ENCODE results near the gene MSMB. TPM values are rescaled to one million over a fixed set of nuclear protein-coding genes. Genes with fewer than 3 reads are reported as not detected.

Gene MSMB
- total RNA-seq, 1 experiment from 2014 or later = not detected

DNA sequence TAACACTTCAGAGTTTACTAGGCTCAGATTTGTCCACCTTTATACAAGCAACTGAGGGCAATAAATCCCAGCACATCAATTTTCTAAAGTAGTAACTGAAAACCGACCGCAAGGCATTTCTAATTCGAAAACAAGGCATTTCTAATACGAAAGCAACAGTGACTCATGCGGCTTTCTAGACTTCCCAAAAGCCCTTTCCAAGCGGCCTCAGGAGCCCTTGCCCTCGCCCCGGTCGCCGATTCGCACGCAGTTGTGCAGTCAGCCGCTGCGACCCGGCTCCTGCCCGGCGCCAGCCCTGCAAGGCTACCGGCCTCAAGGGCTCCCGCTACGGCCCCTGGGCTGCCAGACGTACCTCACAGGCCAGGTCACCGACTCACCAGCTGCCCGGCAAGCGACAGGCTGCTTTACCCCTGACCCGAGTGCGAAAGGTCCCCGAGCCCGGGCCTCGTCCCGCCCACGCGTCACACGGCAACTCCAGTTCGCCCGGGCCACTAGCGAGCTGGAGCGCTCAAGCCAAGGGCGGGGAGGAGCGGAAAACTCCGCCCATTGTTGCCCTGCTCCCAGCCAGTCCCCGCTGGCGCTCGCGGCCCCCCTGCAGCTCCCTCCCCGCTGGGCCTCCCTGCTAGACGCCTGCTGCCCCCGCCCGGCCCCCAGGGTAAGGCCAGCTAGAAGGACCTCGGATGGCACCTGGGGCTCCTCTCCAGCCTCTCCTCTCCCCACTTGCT, 22.9 kb downstream of the MSMB start (continued):
- no peak for TF ChIP-seq JUN (CRISPR knock-in tag; IDR thresholded peaks at IDR 0.05)
- TF ChIP-seq GTF2I (CRISPR knock-in tag; conservative IDR thresholded peaks at IDR 0.05) = no peak
- TF ChIP-seq, protein P1, sequence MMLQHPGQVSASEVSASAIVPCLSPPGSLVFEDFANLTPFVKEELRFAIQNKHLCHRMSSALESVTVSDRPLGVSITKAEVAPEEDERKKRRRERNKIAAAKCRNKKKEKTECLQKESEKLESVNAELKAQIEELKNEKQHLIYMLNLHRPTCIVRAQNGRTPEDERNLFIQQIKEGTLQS (CRISPR knock-in tag; conservative IDR thresholded peaks at IDR 0.05) = no peak
- TF ChIP-seq, protein P2, sequence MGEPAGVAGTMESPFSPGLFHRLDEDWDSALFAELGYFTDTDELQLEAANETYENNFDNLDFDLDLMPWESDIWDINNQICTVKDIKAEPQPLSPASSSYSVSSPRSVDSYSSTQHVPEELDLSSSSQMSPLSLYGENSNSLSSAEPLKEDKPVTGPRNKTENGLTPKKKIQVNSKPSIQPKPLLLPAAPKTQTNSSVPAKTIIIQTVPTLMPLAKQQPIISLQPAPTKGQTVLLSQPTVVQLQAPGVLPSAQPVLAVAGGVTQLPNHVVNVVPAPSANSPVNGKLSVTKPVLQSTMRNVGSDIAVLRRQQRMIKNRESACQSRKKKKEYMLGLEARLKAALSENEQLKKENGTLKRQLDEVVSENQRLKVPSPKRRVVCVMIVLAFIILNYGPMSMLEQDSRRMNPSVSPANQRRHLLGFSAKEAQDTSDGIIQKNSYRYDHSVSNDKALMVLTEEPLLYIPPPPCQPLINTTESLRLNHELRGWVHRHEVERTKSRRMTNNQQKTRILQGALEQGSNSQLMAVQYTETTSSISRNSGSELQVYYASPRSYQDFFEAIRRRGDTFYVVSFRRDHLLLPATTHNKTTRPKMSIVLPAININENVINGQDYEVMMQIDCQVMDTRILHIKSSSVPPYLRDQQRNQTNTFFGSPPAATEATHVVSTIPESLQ (CRISPR knock-in tag; IDR thresholded peaks at IDR 0.05) = no peak
- TF ChIP-seq RORB (CRISPR knock-in tag; IDR thresholded peaks at IDR 0.05) = no peak
- TF ChIP-seq HMGA2 (CRISPR knock-in tag; IDR thresholded peaks at IDR 0.05) = no peak
- TF ChIP-seq, protein P3, sequence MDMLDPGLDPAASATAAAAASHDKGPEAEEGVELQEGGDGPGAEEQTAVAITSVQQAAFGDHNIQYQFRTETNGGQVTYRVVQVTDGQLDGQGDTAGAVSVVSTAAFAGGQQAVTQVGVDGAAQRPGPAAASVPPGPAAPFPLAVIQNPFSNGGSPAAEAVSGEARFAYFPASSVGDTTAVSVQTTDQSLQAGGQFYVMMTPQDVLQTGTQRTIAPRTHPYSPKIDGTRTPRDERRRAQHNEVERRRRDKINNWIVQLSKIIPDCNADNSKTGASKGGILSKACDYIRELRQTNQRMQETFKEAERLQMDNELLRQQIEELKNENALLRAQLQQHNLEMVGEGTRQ (CRISPR knock-in tag; IDR thresholded peaks at IDR 0.05) = no peak
- TF ChIP-seq, protein P4, sequence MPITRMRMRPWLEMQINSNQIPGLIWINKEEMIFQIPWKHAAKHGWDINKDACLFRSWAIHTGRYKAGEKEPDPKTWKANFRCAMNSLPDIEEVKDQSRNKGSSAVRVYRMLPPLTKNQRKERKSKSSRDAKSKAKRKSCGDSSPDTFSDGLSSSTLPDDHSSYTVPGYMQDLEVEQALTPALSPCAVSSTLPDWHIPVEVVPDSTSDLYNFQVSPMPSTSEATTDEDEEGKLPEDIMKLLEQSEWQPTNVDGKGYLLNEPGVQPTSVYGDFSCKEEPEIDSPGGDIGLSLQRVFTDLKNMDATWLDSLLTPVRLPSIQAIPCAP (CRISPR knock-in tag; IDR thresholded peaks at IDR 0.05) = no peak
- no peak for TF ChIP-seq ATF1 (CRISPR knock-in tag; IDR thresholded peaks at IDR 0.05)
- peak; percentile 48; the same call in 1 of the 2 replicates for TF ChIP-seq ETV6 (CRISPR knock-in tag; IDR thresholded peaks at IDR 0.05)
- TF ChIP-seq FOXK1 (CRISPR knock-in tag; IDR thresholded peaks at IDR 0.05) = 0 out of 2 replicates have a peak, but pooled peaks have one; percentile 21
- TF ChIP-seq ZNF121 (CRISPR knock-in tag; IDR thresholded peaks at IDR 0.05) = no peak
- peak; percentile 98 for TF ChIP-seq ZNF423 (CRISPR knock-in tag; IDR thresholded peaks at IDR 0.05)
- TF ChIP-seq TP53 (CRISPR knock-in tag; IDR thresholded peaks at IDR 0.05) = no peak
- TF ChIP-seq ZNF263 (CRISPR knock-in tag; IDR thresholded peaks at IDR 0.05; ENCODE audit: low read depth) = no peak
- no peak for TF ChIP-seq ESRRA (CRISPR knock-in tag; IDR thresholded peaks at IDR 0.05; ENCODE audit: borderline replicate concordance)
- TF ChIP-seq, protein P5, sequence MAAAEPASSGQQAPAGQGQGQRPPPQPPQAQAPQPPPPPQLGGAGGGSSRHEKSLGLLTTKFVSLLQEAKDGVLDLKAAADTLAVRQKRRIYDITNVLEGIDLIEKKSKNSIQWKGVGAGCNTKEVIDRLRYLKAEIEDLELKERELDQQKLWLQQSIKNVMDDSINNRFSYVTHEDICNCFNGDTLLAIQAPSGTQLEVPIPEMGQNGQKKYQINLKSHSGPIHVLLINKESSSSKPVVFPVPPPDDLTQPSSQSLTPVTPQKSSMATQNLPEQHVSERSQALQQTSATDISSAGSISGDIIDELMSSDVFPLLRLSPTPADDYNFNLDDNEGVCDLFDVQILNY (CRISPR knock-in tag; IDR thresholded peaks at IDR 0.05) = 0 out of 2 replicates have a peak, but pooled peaks have one; percentile 47
- TF ChIP-seq, protein P6, sequence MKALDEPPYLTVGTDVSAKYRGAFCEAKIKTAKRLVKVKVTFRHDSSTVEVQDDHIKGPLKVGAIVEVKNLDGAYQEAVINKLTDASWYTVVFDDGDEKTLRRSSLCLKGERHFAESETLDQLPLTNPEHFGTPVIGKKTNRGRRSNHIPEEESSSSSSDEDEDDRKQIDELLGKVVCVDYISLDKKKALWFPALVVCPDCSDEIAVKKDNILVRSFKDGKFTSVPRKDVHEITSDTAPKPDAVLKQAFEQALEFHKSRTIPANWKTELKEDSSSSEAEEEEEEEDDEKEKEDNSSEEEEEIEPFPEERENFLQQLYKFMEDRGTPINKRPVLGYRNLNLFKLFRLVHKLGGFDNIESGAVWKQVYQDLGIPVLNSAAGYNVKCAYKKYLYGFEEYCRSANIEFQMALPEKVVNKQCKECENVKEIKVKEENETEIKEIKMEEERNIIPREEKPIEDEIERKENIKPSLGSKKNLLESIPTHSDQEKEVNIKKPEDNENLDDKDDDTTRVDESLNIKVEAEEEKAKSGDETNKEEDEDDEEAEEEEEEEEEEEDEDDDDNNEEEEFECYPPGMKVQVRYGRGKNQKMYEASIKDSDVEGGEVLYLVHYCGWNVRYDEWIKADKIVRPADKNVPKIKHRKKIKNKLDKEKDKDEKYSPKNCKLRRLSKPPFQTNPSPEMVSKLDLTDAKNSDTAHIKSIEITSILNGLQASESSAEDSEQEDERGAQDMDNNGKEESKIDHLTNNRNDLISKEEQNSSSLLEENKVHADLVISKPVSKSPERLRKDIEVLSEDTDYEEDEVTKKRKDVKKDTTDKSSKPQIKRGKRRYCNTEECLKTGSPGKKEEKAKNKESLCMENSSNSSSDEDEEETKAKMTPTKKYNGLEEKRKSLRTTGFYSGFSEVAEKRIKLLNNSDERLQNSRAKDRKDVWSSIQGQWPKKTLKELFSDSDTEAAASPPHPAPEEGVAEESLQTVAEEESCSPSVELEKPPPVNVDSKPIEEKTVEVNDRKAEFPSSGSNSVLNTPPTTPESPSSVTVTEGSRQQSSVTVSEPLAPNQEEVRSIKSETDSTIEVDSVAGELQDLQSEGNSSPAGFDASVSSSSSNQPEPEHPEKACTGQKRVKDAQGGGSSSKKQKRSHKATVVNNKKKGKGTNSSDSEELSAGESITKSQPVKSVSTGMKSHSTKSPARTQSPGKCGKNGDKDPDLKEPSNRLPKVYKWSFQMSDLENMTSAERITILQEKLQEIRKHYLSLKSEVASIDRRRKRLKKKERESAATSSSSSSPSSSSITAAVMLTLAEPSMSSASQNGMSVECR (CRISPR knock-in tag; IDR thresholded peaks at IDR 0.05; ENCODE audit: borderline replicate concordance) = peak; percentile 54; the same call in 1 of the 2 replicates
- TF ChIP-seq, protein P7, sequence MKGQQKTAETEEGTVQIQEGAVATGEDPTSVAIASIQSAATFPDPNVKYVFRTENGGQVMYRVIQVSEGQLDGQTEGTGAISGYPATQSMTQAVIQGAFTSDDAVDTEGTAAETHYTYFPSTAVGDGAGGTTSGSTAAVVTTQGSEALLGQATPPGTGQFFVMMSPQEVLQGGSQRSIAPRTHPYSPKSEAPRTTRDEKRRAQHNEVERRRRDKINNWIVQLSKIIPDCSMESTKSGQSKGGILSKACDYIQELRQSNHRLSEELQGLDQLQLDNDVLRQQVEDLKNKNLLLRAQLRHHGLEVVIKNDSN (CRISPR knock-in tag; IDR thresholded peaks at IDR 0.05) = no peak
- TF ChIP-seq, protein P8, sequence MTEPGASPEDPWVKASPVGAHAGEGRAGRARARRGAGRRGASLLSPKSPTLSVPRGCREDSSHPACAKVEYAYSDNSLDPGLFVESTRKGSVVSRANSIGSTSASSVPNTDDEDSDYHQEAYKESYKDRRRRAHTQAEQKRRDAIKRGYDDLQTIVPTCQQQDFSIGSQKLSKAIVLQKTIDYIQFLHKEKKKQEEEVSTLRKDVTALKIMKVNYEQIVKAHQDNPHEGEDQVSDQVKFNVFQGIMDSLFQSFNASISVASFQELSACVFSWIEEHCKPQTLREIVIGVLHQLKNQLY (CRISPR knock-in tag; IDR thresholded peaks at IDR 0.05) = no peak
- TF ChIP-seq, protein P9, sequence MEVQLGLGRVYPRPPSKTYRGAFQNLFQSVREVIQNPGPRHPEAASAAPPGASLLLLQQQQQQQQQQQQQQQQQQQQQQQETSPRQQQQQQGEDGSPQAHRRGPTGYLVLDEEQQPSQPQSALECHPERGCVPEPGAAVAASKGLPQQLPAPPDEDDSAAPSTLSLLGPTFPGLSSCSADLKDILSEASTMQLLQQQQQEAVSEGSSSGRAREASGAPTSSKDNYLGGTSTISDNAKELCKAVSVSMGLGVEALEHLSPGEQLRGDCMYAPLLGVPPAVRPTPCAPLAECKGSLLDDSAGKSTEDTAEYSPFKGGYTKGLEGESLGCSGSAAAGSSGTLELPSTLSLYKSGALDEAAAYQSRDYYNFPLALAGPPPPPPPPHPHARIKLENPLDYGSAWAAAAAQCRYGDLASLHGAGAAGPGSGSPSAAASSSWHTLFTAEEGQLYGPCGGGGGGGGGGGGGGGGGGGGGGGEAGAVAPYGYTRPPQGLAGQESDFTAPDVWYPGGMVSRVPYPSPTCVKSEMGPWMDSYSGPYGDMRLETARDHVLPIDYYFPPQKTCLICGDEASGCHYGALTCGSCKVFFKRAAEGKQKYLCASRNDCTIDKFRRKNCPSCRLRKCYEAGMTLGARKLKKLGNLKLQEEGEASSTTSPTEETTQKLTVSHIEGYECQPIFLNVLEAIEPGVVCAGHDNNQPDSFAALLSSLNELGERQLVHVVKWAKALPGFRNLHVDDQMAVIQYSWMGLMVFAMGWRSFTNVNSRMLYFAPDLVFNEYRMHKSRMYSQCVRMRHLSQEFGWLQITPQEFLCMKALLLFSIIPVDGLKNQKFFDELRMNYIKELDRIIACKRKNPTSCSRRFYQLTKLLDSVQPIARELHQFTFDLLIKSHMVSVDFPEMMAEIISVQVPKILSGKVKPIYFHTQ (CRISPR knock-in tag; IDR thresholded peaks at IDR 0.05) = no peak
- TF ChIP-seq, protein P10, sequence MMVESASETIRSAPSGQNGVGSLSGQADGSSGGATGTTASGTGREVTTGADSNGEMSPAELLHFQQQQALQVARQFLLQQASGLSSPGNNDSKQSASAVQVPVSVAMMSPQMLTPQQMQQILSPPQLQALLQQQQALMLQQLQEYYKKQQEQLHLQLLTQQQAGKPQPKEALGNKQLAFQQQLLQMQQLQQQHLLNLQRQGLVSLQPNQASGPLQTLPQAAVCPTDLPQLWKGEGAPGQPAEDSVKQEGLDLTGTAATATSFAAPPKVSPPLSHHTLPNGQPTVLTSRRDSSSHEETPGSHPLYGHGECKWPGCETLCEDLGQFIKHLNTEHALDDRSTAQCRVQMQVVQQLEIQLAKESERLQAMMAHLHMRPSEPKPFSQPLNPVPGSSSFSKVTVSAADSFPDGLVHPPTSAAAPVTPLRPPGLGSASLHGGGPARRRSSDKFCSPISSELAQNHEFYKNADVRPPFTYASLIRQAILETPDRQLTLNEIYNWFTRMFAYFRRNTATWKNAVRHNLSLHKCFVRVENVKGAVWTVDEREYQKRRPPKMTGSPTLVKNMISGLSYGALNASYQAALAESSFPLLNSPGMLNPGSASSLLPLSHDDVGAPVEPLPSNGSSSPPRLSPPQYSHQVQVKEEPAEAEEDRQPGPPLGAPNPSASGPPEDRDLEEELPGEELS (CRISPR knock-in tag; IDR thresholded peaks at IDR 0.05) = peak; percentile 73
- TF ChIP-seq ZNF219 (CRISPR knock-in tag; IDR thresholded peaks at IDR 0.05; ENCODE audit: borderline replicate concordance) = 0 out of 2 replicates have a peak, but pooled peaks have one; percentile 43
